Smooth muscle cell (in vitro differentiated cells): ENCODE data around the gene GPR152. TPM values are rescaled to one million over a fixed set of nuclear protein-coding genes. Genes with fewer than 3 reads are reported as not detected.

Experiments
- DNase-seq: peaks from one replicate; lab custom pipeline; 2025; ENCODE audit not compliant: unreplicated experiment; lab: John Stamatoyannopoulos, UW
- H2AFZ ChIP-seq: fragments of 200-600 bp; sonication (generic); 2 replicates; pipeline ENCODE4 v1.6.0; 2016; ENCODE audit warnings: antibody characterized with exemption, low read depth, mild to moderate bottlenecking
- H3F3A ChIP-seq: fragments of 200-600 bp; sonication (generic); 2 replicates; pipeline ENCODE4 v1.6.0; 2017; ENCODE audit warnings: antibody characterized with exemption, low read depth
- H3K27ac ChIP-seq: fragments of 200-600 bp; sonication (generic); 2 replicates; pipeline ENCODE4 v1.5.1; 2016; ENCODE audit warnings: low read depth, mild to moderate bottlenecking
- H3K27me3 ChIP-seq: fragments of 200-600 bp; sonication (generic); 2 replicates; pipeline ENCODE4 v1.6.1; 2016; ENCODE audit warnings: low read depth, mild to moderate bottlenecking
- H3K36me3 ChIP-seq: fragments of 200-600 bp; sonication (generic); 2 replicates; pipeline ENCODE4 v1.5.1; 2016; ENCODE audit warnings: low read depth
- H3K4me1 ChIP-seq: fragments of 200-600 bp; sonication (generic); 2 replicates; pipeline ENCODE4 v1.5.1; 2016; ENCODE audit warnings: low read depth
- H3K4me2 ChIP-seq: fragments of 200-600 bp; sonication (generic); 2 replicates; pipeline ENCODE4 v1.6.0; 2016; ENCODE audit warnings: mild to moderate bottlenecking
- H3K4me3 ChIP-seq: fragments of 200-600 bp; sonication (generic); 2 replicates; pipeline ENCODE4 v1.5.1; 2016; ENCODE audit warnings: mild to moderate bottlenecking
- H3K79me2 ChIP-seq: fragments of 200-600 bp; sonication (generic); 2 replicates; pipeline ENCODE4 v1.6.0; 2016; ENCODE audit warnings: low read depth, mild to moderate bottlenecking
- H3K9ac ChIP-seq: fragments of 200-600 bp; sonication (generic); 2 replicates; pipeline ENCODE4 v1.6.0; 2016; ENCODE audit warnings: low read depth
- H3K9me3 ChIP-seq: fragments of 200-600 bp; sonication (generic); replicated peaks from 2 replicates; pipeline ENCODE4 v1.5.1; 2016; ENCODE audit warnings: low read depth
- H4K20me1 ChIP-seq: fragments of 200-600 bp; sonication (generic); 2 replicates; pipeline ENCODE4 v1.6.0; 2016; ENCODE audit warnings: low read depth
- WGBS: methylation state at CpG from one replicate; pipeline ENCODE4 v1.1.7; 2016; ENCODE audit warnings: low lambda C conversion rate; 5-methylcytosine and 5-hydroxymethylcytosine counted together
- polyA plus RNA-seq: library from polyadenylated mRNA; unstranded; fragments of >200 nt; fragmentation: Nextera tagmentation; extraction: Ambion mirVana; gene quantifications from 2 replicates; pipeline ENCODE4 v1.2.1, GENCODE V29; 2016
- total RNA-seq: library from RNA; depleted of rRNA; stranded (reverse); fragments of >200 nt; gene quantifications from 2 replicates; pipeline ENCODE4 v1.2.3, GENCODE V29; 2014
- TF ChIP-seq, protein P1 (sequence below): fragments of 200-600 bp; sonication (generic); IDR thresholded peaks from 2 replicates; pipeline ENCODE4 v1.5.1; 2017; ENCODE audit warnings: borderline replicate concordance, mild to moderate bottlenecking, antibody characterized with exemption; ENCODE audit not compliant: insufficient read depth, poor library complexity, severe bottlenecking

The GPR152 gene
- total and polyA plus RNA-seq, 2 experiments from 2014 or later = 0.27 TPM; not detected in 1

DNA sequence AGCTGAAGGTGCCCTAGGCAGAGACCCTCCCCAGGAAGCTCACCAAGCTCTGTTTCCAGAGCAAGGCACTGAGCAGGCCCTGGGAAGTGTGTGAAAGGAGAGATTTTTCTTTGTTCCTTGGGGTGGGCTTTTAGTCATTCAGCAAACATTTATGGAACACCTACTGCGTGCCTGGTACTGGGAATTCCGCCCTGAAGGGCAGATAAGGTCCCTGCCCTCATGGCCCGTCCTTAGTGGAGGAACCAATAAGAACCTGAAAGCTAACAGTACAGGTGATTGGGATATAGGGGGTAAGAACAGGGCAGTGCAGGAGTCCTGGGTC is 12.6 kb upstream of the GPR152 start:
- H3F3A ChIP-seq = peaks cover 3% of the 10 kb centered on the region
- peak overlapping the region; percentile 86 for H3K4me2 ChIP-seq
- H3K27me3 ChIP-seq = no peaks in the 10 kb centered on the region
- H3K36me3 ChIP-seq = no peaks in the 10 kb centered on the region
- H3K4me1 ChIP-seq = peaks cover 4% of the 10 kb centered on the region
- H3K9me3 ChIP-seq = no peaks in the 10 kb centered on the region
- H3K9ac ChIP-seq = peak overlapping the region; percentile 77
- DNase-seq = no peak
- peak overlapping the region; percentile 50 for H3K4me3 ChIP-seq
- no peaks in the 10 kb centered on the region for H4K20me1 ChIP-seq
- H2AFZ ChIP-seq = no peak overlapping the region
- TF ChIP-seq, protein P1, sequence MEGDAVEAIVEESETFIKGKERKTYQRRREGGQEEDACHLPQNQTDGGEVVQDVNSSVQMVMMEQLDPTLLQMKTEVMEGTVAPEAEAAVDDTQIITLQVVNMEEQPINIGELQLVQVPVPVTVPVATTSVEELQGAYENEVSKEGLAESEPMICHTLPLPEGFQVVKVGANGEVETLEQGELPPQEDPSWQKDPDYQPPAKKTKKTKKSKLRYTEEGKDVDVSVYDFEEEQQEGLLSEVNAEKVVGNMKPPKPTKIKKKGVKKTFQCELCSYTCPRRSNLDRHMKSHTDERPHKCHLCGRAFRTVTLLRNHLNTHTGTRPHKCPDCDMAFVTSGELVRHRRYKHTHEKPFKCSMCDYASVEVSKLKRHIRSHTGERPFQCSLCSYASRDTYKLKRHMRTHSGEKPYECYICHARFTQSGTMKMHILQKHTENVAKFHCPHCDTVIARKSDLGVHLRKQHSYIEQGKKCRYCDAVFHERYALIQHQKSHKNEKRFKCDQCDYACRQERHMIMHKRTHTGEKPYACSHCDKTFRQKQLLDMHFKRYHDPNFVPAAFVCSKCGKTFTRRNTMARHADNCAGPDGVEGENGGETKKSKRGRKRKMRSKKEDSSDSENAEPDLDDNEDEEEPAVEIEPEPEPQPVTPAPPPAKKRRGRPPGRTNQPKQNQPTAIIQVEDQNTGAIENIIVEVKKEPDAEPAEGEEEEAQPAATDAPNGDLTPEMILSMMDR = no peak
- peak overlapping the region; percentile 92 for H3K27ac ChIP-seq
- peaks cover 4% of the 10 kb centered on the region for H3K79me2 ChIP-seq
- WGBS = 40% methylated on average over 3 of the region's 3 CpGs

DNA sequence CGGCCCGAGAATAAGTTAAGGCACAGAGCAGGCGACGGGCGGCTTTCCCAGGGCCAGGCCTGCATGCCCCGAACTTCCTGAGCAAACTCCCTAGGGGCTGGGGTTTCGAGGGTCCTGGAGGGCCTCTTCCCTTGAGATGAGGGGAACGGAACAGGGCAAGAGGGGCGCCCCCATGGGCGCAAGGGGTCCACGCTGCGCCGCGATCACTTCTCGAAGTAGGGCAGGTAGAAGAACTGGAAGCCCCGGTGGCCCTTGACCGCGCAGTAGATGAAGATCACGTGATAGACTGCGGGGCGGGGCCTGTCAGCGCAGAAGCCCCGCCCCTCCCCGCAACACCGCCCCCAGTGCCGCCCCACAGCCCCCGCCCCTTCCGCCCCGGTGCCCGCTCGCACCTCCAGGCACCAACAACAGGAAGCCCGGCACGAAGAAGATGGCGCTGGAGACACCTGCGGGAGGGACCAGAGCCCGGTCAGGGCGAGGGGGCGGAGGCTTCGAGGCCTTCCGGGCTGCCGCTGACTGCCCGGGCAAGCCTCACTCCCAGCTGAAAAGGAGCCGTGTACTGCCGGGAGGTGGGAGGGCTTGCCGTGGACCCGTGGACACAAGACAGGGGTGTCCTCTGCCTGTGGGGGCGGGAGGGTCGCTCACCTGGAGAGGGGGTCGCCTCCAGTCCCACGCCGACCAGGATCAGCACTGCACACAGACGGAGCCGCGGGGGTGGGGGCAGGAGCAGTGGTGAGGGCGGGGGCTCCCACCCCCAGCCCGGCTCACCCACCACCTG is 12.1 kb upstream of the GPR152 start:
- peaks cover 4% of the 10 kb centered on the region for H3K79me2 ChIP-seq
- no peaks in the 10 kb centered on the region for H3K9me3 ChIP-seq
- WGBS = 21% methylated on average over 42 of the region's 56 CpGs
- peak overlapping the region; percentile 77 for H3K9ac ChIP-seq
- no peaks in the 10 kb centered on the region for H3K27me3 ChIP-seq
- H3K27ac ChIP-seq = peak overlapping the region; percentile 92
- peak overlapping the region; percentile 50 for H3K4me3 ChIP-seq
- peak; percentile 50 for DNase-seq
- no peak overlapping the region for H2AFZ ChIP-seq
- H3F3A ChIP-seq = peaks cover 3% of the 10 kb centered on the region
- H3K4me2 ChIP-seq = peak overlapping the region; percentile 86
- TF ChIP-seq, protein P1 = no peak
- H3K36me3 ChIP-seq = no peaks in the 10 kb centered on the region
- no peaks in the 10 kb centered on the region for H4K20me1 ChIP-seq
- peaks cover 3% of the 10 kb centered on the region for H3K4me1 ChIP-seq

DNA sequence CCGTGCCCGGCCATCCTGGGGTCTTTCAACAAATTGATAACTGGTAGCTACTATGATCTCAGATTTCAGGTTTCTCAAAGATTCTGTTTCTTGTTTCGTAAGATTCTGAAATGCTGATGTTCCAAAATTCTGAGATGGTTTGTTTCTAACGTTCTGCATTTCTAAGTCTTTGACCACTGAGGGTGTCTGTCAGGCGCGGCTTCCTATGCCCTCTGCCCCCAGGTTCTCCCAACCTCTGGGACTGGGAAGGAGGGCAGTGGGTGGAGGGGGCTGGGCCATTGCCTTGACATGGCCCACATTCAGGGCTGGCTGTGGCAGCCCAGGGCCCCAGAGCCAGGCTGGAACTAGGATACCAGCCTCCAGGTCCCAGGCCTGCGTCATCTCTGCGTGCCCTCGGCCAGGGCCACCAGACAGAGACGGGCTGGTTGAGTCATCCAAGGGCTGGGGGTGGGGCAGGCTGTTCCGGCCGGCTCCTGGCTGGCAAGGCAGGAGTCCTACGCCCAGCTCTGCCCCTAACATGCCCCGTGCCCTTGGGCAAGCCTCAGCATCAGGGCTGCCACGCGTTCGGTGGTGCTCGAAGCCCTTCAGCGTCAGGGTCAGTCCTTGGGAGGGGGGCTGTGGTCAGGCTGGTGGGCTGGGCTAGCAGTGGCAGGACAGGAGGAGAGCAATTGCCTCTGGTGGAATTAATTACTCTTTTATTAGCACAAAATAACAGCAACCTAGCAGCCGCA is 11.3 kb upstream of the GPR152 start:
- peak overlapping the region; percentile 86 for H3K4me2 ChIP-seq
- peaks cover 4% of the 10 kb centered on the region for H3K79me2 ChIP-seq
- peak overlapping the region; percentile 72 for H3K9ac ChIP-seq
- no peaks in the 10 kb centered on the region for H3K9me3 ChIP-seq
- TF ChIP-seq, protein P1 = no peak
- peak overlapping the region; percentile 92 for H3K27ac ChIP-seq
- peaks cover 3% of the 10 kb centered on the region for H3F3A ChIP-seq
- no peaks in the 10 kb centered on the region for H3K27me3 ChIP-seq
- H3K4me1 ChIP-seq = no peaks in the 10 kb centered on the region
- H3K4me3 ChIP-seq = peak overlapping the region; percentile 50
- DNase-seq = peak; percentile 65
- H3K36me3 ChIP-seq = no peaks in the 10 kb centered on the region
- peak overlapping the region; percentile 10 for H2AFZ ChIP-seq
- no peaks in the 10 kb centered on the region for H4K20me1 ChIP-seq
- WGBS = 61% methylated on average over 20 of the region's 20 CpGs
